T-helper 2 cell treated with Interferon-gamma antibody and Interleukin-4, amounts not matched to agents 5 μg/mL and 100 μg/mL, for 36 hours (primary cell): ENCODE measurements around the gene ANTKMT.

Experiments
- DNase-seq: peaks from one replicate; pipeline ENCODE4 v3.0.0; 2021; ENCODE audit warnings: low spot score
- H3K27ac Mint-ChIP-seq: one replicate; pipeline ENCODE4 v1.8.0; 2021; ENCODE audit warnings: mild to moderate bottlenecking, mixed read lengths
- H3K27me3 Mint-ChIP-seq: one replicate; pipeline ENCODE4 v1.8.0; 2021; ENCODE audit warnings: low read depth, mixed read lengths
- H3K36me3 Mint-ChIP-seq: one replicate; pipeline ENCODE4 v1.8.0; 2021; ENCODE audit warnings: low read depth, mixed read lengths
- H3K4me1 Mint-ChIP-seq: one replicate; pipeline ENCODE4 v1.8.0; 2021; ENCODE audit warnings: low read depth, mixed read lengths
- H3K4me3 Mint-ChIP-seq: one replicate; pipeline ENCODE4 v1.8.0; 2022; ENCODE audit warnings: mild to moderate bottlenecking, moderate library complexity, mixed read lengths
- H3K9me3 Mint-ChIP-seq: one replicate; pipeline ENCODE4 v1.8.0; 2021; ENCODE audit warnings: mixed read lengths

The ANTKMT gene

DNA sequence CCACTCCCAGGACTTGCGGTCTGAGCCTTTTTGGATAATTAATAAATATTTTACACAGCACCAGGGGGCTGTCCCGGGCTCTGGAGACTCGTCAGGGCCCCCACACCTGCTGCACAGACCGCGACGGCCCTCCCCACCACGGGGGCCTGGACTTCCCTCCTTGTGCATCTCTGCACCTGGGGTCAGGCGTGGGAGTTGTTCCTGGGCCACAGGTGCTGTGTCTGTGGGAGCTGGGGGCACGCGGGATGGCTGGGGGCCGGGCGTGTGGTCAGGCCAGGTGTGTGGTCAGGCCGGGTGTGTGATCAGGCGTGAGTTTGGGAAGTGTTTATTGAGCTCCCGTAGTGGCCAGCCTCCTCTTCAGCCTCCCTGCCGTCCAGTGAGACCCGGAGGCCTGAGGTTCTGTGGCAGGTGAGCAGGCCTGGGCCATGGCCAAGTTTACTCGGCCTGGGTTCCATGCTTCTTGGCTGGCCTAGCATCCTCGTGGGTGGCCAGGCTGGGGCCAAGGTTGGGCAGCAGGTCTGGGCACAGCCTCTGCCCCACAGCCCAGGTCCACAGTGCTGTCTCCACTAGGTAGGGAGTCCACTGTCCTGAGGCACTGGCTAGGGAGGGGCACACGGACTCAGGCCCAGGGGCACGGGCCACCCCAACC is 42.6 kb upstream of the ANTKMT start:
- peaks cover 9% of the 10 kb centered on the region for H3K4me1 Mint-ChIP-seq
- H3K9me3 Mint-ChIP-seq: no peaks in the 10 kb centered on the region
- no peak for DNase-seq
- peaks cover 15% of the 10 kb centered on the region for H3K36me3 Mint-ChIP-seq
- H3K27ac Mint-ChIP-seq: no peak overlapping the region
- H3K4me3 Mint-ChIP-seq: no peak overlapping the region
- peaks cover 4% of the 10 kb centered on the region for H3K27me3 Mint-ChIP-seq

- DNase-seq: peak; percentile 38
Measured at GRCh38 chr16:678858-679813, 41.8 kb upstream of the ANTKMT start.

GRCh38 chr16:679814-680624 is 40.9 kb upstream of the ANTKMT start, which contains the start of gene STUB1:
TSS of gene STUB1 (plus strand) at chr16:680410. CDS start at chr16:680526, 116 bp downstream.
- peak; percentile 86 for DNase-seq
- no peaks in the 10 kb centered on the region for H3K9me3 Mint-ChIP-seq
- peaks cover 15% of the 10 kb centered on the region for H3K36me3 Mint-ChIP-seq
- H3K4me1 Mint-ChIP-seq: peaks cover 12% of the 10 kb centered on the region
- H3K27me3 Mint-ChIP-seq: peaks cover 3% of the 10 kb centered on the region
- H3K27ac Mint-ChIP-seq: peak within 1 kb of the TSS; percentile 77
- H3K4me3 Mint-ChIP-seq: peak within 1 kb of the TSS; percentile 83

More at GRCh38 chr16:678858-679813, 41.8 kb upstream of the ANTKMT start:
- Mint-ChIP-seq H3K9me3 (no peaks in the 10 kb centered on the region), H3K4me3 (peak overlapping the region; percentile 80), H3K27me3 (peaks cover 4% of the 10 kb centered on the region), H3K4me1 (peaks cover 12% of the 10 kb centered on the region), H3K27ac (no peak overlapping the region), H3K36me3 (peaks cover 15% of the 10 kb centered on the region)

GRCh38 chr16:680625-680945 is 40.4 kb upstream of the ANTKMT start:
- Mint-ChIP-seq H3K27me3 (no peaks in the 10 kb centered on the region), H3K36me3 (peaks cover 15% of the 10 kb centered on the region), H3K4me3 (peak overlapping the region; percentile 77), H3K27ac (no peak overlapping the region), H3K9me3 (no peaks in the 10 kb centered on the region), H3K4me1 (peaks cover 12% of the 10 kb centered on the region)
- DNase-seq: no peak

- peak overlapping the region; percentile 77 for H3K4me3 Mint-ChIP-seq
- DNase-seq: no peak
- H3K36me3 Mint-ChIP-seq: peaks cover 15% of the 10 kb centered on the region
- no peak overlapping the region for H3K27ac Mint-ChIP-seq
- H3K27me3 Mint-ChIP-seq: no peaks in the 10 kb centered on the region
- no peaks in the 10 kb centered on the region for H3K9me3 Mint-ChIP-seq
- peaks cover 12% of the 10 kb centered on the region for H3K4me1 Mint-ChIP-seq
Measured at GRCh38 chr16:680967-681745, 39.8 kb upstream of the ANTKMT start.

DNA sequence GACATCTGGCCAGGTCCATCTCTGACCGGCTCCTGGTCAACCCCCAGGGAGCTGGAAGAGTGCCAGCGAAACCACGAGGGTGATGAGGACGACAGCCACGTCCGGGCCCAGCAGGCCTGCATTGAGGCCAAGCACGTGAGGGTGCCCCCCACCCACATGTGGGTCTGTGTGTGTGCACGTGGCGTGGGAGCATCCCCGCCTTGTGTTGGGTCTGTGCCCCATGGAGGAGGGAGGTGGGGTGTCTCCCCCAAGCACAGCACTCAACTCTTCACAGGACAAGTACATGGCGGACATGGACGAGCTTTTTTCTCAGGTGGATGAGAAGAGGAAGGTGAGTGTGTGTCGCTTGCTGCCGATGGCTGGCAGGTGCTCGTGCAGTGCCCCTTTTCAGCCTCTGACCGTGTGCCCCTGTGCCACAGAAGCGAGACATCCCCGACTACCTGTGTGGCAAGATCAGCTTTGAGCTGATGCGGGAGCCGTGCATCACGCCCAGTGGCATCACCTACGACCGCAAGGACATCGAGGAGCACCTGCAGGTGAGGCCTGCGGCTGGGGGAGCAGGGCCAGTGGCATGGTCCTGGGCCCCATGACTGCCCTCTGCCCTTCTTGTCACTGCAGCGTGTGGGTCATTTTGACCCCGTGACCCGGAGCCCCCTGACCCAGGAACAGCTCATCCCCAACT is 39.1 kb upstream of the ANTKMT start:
- Mint-ChIP-seq H3K27ac (no peak overlapping the region), H3K4me1 (peaks cover 12% of the 10 kb centered on the region), H3K36me3 (peaks cover 15% of the 10 kb centered on the region), H3K27me3 (no peaks in the 10 kb centered on the region), H3K4me3 (peak overlapping the region; percentile 77), H3K9me3 (no peaks in the 10 kb centered on the region)
- no peak for DNase-seq

GRCh38 chr16:682493-683395 is 38.2 kb upstream of the ANTKMT start:
- peaks cover 17% of the 10 kb centered on the region for H3K36me3 Mint-ChIP-seq
- H3K9me3 Mint-ChIP-seq: no peaks in the 10 kb centered on the region
- H3K4me1 Mint-ChIP-seq: peaks cover 12% of the 10 kb centered on the region
- H3K27me3 Mint-ChIP-seq: no peaks in the 10 kb centered on the region
- H3K27ac Mint-ChIP-seq: peak overlapping the region; percentile 62
- no peak for DNase-seq
- H3K4me3 Mint-ChIP-seq: peak overlapping the region; percentile 77

GRCh38 chr16:683396-684070 is 37.4 kb upstream of the ANTKMT start:
- DNase-seq: no peak
- no peaks in the 10 kb centered on the region for H3K27me3 Mint-ChIP-seq
- H3K4me1 Mint-ChIP-seq: peaks cover 12% of the 10 kb centered on the region
- peaks cover 17% of the 10 kb centered on the region for H3K36me3 Mint-ChIP-seq
- no peaks in the 10 kb centered on the region for H3K9me3 Mint-ChIP-seq
- H3K27ac Mint-ChIP-seq: peak overlapping the region; percentile 52
- H3K4me3 Mint-ChIP-seq: peak overlapping the region; percentile 77

- H3K36me3 Mint-ChIP-seq: peaks cover 17% of the 10 kb centered on the region
Measured at GRCh38 chr16:684071-684794, 36.7 kb upstream of the ANTKMT start, which contains the start of gene JMJD8. TSS of gene JMJD8 (minus strand) at chr16:684334. CDS start at chr16:684319, 15 bp downstream.

GRCh38 chr16:684961-685696 is 35.8 kb upstream of the ANTKMT start:
- Mint-ChIP-seq H3K9me3 (no peaks in the 10 kb centered on the region), H3K4me3 (no peak overlapping the region), H3K27me3 (no peaks in the 10 kb centered on the region), H3K27ac (peak overlapping the region; percentile 63), H3K4me1 (peaks cover 9% of the 10 kb centered on the region), H3K36me3 (peaks cover 17% of the 10 kb centered on the region)
- no peak for DNase-seq

More at GRCh38 chr16:684071-684794, 36.7 kb upstream of the ANTKMT start, which contains the start of gene JMJD8:
- peak; percentile 97 for DNase-seq
- Mint-ChIP-seq H3K27me3 (no peaks in the 10 kb centered on the region), H3K4me1 (peaks cover 10% of the 10 kb centered on the region), H3K27ac (peak within 1 kb of the TSS; percentile 74), H3K4me3 (peak within 1 kb of the TSS; percentile 77), H3K9me3 (no peaks in the 10 kb centered on the region)
